HG03439 (cell line): ENCODE results near the gene LMBRD1.
"Not testable (repeated sequence)": the region's sequence is repeated elsewhere in the genome, so short reads cannot be mapped to it uniquely, and the experiment has no call there.

Source experiments
- ATAC-seq: cut with Tn5 transposase; IDR thresholded peaks from one replicate; pipeline ENCODE4 v1.9.1; 2021; ENCODE audit warnings: mild to moderate bottlenecking, moderate library complexity; ENCODE audit not compliant: unreplicated experiment

LMBRD1 gene

DNA sequence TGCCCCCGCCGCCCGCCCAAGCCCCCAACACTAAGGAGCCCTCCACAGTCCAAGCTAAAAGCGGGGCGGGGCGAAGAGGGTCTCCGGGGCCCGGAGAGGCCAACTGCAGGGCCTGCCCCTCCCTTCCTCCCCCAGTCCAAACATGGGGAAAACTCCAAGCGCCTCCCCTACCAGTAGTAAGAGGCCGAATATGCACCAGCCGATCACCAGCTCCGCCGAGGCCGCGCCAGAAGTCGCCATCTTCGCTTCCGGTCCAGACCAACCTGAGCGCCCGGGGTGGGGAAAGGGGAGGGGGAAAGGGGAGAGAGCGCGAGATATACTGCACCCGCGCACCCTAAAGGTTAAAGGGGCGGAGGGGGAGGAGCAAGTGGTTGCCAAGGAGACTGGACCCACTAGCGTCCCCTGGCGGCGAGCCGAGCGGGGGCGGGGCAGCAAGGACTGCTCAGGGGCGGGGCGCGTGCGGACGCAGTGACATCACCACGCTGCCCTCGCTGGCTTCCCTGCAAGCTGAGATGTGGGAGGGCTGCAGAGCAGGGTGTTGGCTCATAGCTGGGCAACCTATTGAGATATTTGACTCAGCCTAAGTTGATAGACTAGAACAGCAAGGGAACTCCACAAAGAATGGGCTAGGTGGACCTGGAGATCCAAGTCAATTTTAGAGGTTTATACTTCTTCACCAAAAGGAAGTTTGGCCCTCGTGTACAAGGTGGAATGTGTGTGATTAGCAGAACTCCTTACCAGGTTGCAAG, at the start of gene LMBRD1:
TSS of gene LMBRD1 (minus strand) at position 369 of the 749 bp plus-strand sequence. CDS start at position 240, 129 bp downstream.
- peak; percentile 97 for ATAC-seq

DNA sequence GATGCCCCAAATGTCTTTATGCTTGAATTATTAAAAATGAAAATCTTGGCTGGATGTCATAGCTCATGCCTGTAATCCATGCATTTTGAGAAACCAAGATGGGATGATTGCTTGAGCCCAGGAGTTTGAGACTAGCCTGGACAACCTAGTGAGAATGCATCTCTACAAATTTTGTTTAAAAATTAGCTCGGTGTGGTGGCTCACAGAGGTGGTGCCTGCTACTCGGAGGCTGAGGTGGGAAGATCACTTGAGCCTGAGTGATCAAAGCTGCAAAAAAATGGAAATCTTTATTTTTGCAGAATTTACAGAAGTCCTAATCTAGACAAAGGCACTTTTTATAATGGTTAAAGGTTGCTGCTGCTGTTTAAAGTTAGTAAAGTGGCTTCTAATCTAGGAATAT, 49.5 kb upstream of the LMBRD1 start:
- no peak for ATAC-seq

DNA sequence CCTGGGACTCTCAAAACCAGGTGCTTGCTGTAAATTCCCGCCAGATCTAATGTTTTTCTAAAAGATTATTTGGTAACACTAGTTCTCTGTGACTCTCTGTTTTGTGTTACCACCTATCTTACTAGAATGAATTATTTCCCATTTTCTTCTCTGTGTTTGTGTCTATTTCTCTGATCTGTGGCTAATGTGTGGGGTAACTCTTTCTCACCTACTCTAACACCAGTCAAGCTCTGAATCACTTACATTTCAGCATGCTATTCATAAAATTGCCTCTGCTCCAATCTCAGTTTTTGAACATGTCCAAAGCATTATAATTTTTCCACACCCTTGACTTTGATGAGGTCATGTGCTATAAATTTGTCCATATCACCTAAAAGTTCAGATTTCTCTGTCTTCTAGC, 46.4 kb upstream of the LMBRD1 start:
- no peak for ATAC-seq

DNA sequence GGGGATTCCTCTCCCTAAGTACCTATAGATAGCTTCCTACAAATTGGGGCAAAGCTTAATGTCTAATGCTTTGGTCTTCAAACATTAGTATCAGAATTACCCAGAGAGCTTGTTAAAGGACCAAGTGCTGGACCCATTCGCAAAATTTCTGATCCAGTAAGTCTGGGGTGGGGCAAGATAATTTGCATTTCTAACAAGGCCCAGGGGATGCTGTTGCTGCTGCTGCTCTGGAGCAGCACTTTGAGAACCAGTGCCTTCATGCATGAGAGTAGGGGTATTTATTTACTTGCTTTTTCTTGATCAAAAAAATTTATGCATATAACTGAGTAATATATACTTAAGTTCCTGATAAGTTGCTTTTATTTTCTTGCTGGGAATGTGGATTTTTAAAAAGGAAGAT, 45.1 kb upstream of the LMBRD1 start:
- no peak for ATAC-seq

DNA sequence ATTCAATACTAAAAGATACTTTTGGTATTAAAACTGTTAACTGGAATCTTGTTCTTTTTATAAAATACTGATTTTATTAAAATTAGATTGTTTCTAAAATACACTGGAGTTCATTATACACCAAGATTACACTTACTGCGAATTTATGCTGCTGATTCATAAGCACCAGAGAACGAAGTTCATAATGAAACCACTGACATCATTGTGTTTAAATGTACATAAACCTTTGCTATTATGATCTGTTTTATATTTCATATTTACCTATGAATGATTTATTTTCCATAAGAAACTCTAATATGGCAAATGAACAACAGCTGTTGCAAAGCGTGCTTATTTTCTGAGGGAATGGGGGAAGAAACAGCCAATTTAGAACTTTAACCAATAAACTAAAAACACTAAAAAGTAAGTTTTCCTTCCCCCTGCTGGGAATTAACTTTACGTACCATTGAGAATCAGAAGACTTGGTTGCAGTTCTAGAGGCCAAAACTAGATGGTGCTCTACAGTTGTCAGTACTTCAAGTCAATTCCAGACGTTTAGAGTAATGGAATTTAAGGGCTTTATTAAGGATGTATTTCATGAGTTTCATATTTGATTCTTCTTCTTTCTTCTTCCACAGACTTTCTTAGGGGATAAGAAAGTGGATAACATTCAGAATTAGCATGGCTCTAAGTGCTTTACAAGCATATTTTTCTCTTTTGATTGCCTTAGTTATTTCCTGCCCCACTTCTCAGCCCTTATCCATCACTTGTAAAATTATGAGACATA, 38.8 kb upstream of the LMBRD1 start:
- ATAC-seq: peak; percentile 88

DNA sequence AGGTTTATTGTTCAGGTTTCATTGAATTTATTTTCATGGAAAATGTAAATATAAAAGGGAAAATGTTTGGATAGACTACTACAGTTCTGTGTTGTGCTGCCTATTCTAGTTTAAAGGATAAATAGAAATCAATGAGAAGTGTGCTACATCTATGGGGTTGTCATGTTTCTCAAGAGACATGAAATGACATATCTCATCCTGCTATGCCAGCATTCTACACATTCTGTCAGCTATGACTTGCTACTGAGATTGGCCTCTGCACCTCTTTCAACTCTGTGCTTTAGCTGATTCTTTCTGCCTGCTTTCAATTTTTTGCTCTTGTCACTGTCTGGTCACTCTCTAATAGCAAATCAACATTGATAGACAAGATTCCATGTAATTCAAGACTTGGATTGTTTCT, 35.7 kb upstream of the LMBRD1 start:
- no peak for ATAC-seq

DNA sequence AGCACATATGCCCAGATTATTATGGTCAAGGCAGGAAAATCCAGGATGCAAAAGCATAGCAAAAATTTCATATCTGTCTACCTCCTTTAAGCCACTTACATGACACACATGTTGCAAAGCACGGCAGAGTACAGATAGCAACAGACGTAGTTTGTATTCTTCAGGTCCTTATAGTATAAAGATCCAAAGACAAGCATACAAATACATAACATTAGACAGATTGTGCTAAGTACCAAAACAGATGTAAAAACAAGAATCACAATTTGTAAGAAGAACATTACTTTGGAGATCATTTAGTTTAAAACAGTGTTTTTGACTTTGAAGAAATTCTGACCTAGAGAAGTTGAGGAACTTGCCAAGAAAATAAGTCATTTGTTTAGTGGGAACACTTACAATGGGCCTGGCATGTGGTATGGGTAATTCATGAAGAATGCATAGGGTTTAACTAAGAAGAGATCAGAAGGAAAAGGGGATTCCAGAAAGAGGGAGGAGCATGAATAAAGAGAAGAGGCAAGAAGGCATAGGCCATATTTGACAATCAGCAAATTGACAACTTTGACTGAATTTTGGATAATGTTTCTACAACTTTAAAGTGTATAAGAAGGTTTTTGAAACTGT, 30.6 kb upstream of the LMBRD1 start:
- ATAC-seq: no peak

DNA sequence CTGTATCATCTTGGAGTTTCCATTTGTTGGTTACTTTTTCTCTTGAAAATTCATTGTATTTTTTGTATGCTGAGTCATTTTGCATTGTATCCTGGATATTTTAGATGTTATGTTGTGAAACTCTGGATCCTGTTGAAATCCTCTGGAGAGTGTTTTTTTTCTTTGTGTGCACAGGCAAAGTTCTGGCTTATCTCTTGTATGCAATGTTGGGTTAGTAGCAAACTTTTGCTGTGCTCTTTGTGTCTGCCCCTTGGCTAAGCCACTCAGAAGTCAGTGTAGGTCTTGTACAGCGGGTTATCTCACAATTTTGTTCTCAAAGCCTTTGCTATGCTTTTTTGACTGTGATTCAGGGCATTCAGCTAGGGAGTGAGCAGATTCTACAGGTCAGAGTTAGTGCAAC, 29.1 kb upstream of the LMBRD1 start:
- ATAC-seq: no peak

DNA sequence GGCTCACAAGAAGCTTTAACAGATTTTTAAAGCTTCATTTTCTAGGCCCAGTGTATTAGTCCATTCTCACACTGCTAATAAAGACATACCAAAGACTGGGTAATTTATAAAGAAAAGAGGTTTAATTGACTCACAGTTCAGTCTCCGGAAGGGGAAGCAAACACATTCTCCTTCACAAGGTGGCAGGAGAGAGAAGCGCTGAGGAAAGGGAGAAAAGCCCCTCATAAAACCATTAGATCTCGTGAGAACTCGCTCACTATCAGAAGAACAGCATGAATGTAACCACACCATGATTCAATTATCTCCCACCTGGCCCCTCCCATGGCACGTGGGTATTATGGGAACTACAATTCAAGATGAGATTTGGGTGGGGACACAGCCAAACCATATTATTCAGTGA, 27.5 kb upstream of the LMBRD1 start:
- ATAC-seq: not testable (repeated sequence)

DNA sequence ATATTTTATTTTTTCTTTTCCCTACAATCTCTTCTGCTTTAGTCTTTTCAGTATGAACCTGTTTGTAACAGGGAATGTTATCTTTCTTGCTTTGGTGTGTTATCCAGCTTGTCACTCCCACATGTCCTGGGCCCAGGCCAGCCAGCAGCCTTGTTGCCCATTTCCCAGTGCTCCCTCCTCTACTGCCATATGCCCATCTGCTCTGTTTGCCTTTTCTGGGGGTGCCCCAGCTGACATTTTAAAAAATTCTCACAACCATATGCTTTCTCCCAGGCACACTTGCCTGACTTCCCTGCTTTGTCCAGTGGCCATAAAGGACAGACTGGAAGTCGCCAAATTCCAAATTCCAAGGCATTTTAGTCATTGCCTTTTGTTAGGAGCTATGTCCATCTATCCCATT, 23.6 kb upstream of the LMBRD1 start:
- ATAC-seq: no peak

DNA sequence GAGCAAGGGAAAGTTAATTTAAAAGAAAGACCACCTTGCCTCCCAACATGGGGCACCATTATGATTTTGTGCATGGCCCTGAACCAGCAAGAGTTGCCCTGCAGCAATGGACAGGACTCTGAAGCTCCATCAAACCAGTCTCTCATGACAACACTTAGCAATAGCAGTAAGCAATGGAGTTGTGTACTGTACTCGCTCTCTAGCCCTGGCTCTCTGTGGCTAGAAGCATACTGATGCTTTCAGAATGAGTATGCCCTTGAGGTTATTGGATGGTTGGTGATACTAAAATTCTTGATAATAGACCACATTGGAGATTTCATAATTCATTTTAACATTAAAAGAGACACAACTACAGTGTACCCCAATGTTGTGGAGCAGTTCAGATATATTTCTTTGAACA, 23.2 kb upstream of the LMBRD1 start:
- no peak for ATAC-seq

DNA sequence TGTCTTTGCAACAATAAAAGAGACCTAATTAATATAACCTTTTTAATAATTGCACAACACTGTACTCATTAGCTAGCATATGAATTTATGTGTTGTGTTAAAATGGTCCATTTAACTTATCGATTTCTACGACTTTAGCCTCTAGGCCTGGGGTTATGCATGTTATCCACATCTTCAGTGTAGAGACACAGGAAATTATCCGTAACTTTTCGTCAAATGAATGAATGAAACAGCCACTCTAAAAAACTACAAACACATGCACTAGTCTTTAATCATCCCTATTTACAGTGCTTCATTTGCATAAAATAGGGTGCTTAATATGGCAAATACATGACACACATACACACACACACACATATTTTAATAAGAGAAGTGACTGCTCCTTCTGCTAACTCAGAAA, 22.3 kb upstream of the LMBRD1 start:
- no peak for ATAC-seq

DNA sequence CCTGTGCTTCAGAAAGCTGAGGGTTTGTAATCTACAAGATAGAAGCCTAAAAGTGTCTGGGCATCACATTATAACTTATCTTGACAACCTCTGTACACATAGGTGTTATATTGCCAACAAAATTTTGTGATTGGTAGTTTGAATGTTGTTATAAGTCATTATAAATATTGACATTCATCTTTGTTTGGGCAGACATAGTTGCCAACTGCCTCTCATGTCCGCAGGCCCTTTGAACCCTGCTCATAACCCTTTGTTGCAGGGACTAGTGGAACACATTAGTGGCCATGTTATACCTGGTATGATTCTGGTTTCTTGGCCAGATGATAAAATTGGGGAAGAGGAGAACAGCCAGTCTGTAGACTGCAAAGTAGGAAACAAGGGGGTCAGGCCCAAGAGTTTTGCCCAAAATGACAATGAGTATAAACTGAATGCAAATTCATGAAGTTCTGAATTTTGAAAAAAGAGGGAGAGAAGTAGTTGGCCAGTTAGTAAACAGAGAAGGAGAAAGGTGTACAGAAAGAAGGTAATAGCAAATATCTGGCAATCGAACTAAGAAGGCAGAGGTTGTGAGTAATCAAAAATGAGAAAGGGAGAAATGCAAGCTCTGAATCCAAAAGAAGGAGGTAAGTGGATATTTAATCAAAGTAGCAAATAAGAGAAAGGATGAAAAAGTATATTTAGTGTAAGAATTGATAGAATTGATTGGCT, 21.6 kb upstream of the LMBRD1 start:
- ATAC-seq: no peak

DNA sequence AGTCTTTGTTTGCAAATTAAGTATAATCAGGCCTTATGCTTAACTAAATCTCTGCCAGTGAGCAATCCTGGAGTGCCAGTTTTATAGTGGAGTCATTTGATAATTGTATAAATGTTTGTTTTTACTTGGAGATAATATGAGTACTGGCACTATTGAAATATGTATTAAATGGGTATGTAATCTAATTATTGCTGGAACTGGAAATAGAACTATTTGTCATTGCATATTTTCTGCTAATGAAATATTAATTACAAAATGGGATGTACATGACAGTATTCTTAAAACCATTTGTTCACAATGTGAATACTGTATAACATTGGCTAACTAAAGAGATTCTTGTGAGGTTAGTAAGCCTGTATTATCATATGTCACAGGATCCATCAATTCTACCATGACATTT, 20.5 kb upstream of the LMBRD1 start:
- ATAC-seq: no peak

DNA sequence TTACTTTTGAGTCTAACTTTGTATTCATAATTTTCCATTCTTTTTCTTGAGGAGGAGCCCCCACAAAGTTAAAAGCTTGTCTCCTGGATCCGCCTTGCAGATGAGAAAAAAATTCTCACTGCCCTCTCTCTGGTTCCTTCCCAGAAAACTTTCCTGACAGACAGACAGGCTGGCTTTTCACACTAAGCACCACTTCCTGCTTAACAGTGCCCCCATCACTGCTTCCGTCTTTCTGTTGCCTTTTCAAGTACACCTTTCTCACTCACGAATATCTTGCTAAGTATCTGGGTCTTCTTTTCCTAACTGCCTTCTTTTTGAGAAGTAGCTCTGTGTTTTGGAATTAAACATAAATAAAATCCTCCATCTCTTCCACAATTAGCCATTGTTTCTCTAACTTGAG, 19.8 kb upstream of the LMBRD1 start:
- ATAC-seq: peak; percentile 47

DNA sequence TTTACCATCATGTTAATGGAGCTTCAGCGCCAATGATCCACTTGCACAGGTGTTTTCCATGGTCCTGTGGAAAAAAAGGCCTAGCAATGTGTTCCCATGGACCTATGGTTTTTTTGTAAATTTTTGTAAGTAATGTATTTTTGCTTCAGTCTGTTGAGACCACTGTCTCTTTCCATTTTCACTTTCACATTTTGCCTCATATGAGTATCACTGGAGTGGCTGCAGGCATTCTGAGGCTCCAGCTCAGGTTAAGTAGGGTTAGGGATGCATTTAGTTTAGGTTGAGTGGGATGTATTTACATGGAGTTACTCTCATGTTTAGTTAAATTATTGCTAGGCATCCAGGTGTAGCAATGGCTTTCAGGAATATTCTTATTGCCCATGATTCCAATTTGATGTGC, 19.2 kb upstream of the LMBRD1 start:
- peak; percentile 74 for ATAC-seq

DNA sequence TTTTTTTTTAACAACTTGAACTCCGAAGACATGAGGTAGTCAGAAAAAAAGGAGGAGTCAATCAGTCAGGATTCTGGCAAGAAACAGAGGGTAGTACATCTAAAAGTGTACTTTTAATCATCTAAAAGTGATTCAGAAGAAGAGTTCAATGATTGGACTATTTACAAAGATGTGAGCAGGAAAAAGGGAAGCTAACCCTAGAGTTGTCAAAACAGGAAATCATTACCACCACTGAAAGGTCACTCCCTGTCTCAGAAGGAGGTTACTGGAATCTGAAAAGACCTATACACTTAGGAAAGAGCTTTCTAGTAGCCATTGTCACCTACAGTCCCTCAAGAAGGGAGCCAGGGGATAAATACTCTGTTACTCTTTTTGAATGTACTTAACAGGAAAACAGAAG, 16.7 kb upstream of the LMBRD1 start:
- peak; percentile 44 for ATAC-seq

DNA sequence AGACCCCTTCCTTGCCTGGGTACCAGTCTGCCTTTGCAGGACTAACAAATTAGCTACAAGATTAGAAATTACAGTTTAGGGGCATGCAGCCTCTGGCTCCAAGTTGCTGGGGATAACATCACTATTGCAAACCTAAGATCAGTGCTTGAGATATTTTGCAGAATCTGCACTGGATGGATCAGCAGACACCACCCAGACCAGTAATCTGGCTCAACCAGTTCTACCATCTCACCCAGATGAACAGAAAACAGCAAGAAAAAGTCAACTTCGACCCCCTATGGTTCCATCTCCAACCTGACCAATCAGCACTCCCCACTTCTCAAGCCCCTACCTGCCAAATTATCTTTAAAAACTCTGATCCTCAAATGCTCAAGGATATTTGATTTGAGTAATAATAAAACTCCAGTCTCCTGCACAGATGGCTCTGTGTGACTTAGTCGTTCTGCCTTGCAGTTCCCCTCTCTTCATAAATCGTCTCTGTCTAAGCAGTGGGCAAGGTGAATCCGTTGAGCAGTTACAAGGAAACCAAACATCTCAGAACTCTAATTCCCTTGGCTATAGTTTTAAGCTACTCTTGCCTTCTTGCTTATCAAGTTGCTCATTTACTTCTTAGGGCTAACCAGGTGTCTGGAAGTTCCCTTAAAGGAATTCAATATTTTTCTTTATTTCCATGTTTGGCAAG, 16.1 kb upstream of the LMBRD1 start:
- no peak for ATAC-seq

DNA sequence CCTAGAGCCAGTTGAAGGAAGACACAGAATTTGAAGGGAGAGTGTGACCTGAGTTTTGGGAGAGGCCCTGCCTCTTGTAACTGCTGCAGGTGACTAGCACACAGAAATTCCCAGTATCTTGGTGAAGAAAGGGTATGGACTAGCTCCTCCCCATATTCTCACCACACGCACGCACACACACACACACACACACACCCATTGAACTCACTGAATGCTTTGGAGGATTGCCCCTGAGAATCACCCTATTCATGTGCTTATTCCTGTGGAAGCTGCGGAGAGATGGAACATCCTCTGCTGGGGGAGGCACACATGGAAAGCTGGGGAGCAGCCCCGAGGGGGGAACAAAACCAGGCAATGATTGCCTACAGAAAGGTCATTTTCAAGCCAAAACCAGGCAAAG, 6.2 kb upstream of the LMBRD1 start:
- no peak for ATAC-seq

DNA sequence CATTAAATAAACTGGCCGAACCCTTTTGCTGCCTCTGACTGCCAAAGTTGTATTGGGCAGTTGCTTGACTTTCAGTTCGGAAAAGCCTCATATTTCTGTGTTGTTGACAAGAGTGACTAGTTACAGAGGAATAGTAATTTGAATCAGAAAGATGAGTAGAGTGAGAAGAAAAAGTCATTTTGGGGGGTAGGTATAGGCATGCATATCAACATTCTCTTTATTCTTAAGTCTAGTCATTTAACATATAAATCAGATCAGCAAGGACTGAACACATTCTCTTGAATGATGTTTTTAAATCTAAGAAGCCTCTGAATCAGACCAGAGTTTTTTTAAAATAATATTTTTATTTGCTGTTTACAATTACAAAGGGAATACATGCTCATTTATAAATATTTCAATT, 4.9 kb upstream of the LMBRD1 start:
- ATAC-seq: no peak

DNA sequence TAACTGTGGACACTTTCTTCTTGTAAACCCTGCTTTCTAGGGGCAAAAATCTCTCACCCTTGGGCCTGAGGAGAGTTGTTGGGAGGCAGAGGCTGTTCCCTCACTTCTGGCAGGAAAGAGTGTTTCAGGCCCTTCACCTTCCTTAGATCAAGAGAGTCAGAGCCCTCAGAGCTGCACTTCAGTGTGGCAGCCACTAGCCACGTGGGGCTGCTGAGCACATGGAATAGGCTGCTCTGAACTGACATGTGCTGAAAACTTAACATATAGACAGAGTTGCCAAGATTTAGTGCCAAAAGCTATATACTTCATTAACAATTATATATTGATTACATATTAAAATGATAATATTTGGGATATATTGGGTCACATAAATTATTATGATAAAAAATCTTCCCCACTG, 4.4 kb upstream of the LMBRD1 start:
- ATAC-seq: no peak
